HG03135 (cell line): ENCODE results near the gene STAT6.
A peak's percentile ranks its signal among the peaks of the same experiment; 100 is the strongest.
"Not testable (repeated sequence)": the region's sequence is repeated elsewhere in the genome, so short reads cannot be mapped to it uniquely, and the experiment has no call there.

Experiments
- ATAC-seq: cut with Tn5 transposase; IDR thresholded peaks from one replicate; pipeline ENCODE4 v1.9.1; 2021; ENCODE audit warnings: mild to moderate bottlenecking, moderate library complexity; ENCODE audit not compliant: unreplicated experiment

STAT6 gene

DNA sequence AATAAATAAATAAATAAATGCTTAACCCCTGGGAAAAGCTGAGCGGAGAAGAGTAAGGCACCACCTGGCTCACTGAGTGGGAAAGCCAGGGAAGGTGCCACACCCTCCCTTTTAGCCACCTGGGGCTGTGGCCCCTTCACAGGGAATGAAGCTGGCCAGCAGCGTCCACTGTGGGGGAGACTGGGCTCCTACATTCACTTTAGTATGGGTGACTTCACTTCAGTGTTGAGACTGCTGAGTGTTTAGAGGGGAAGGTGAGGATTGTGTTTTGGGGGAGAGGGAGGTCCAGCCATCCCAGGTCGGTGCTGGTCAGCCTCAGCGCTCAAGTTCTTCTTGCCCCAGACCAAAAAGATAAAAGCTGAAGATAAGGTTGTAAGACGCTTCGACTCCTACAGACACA lies 20.7 kb downstream of the STAT6 start:
- no peak for ATAC-seq

DNA sequence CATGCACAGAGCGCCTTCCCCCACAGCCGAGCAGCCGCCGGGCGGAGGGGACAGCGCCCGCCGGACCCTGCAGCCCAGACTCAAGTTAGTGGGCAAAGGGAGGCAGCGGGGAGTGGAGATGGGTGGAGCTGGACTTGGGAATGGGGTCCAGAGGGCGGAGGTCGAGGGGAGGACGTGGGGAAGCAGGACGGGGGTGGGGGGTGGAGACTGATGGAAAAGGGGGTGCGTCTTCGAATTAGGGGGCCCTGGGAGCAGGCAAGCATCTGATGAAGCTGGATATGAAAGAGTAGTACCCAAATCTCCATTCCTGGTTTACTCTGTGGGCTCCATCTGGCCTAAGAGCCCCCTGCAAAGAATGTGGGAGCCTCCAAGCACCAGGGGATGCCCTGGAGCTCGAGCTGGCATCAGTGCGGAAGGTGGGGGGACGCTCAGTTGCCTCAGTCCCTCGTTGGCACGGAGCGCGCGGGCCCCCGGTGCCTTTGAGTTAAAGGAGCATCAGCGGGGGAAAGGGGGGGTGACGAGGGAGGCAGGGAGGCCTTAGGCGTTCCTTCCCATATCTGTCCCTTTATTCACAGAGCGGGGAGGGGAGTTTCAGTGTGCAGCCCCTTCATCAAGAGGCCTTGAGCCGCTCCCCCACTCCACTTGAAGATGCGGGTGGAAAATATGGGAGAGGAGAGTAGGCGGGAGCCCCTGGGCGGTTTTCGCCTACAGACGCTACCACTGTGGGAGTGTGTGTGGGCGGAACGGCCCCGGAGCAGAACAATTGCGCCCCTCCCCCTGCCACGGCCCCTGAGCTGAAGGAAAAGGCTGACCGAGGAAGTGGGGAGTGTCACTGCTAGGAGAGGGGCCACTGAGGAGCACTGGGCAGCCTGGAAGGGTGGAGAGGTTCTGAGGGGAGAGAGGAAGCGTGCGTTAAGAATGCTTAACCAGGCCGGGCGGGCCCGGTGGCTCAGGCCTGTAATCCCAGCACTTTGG lies 21.6 kb downstream of the STAT6 start:
- ATAC-seq: no peak

- ATAC-seq: peak; percentile 44
Measured at GRCh38 chr12:57088354-57089270, 22.6 kb downstream of the STAT6 start, which contains the start of gene NAB2. Gene NAB2 (plus strand): TSS chr12:57089114. CDS start chr12:57089272, 158 bp downstream.

GRCh38 chr12:57087691-57088353 lies 23.3 kb downstream of the STAT6 start:
- ATAC-seq: peak; percentile 37

GRCh38 chr12:57087010-57087690 lies 24.0 kb downstream of the STAT6 start:
- peak; percentile 29 for ATAC-seq

- no peak for ATAC-seq
Measured at GRCh38 chr12:57086493-57087009, 24.6 kb downstream of the STAT6 start.

- no peak for ATAC-seq
Measured at GRCh38 chr12:57085999-57086492, 25.1 kb downstream of the STAT6 start.

- no peak for ATAC-seq
Measured at GRCh38 chr12:57080855-57081254, 30.3 kb downstream of the STAT6 start.

DNA sequence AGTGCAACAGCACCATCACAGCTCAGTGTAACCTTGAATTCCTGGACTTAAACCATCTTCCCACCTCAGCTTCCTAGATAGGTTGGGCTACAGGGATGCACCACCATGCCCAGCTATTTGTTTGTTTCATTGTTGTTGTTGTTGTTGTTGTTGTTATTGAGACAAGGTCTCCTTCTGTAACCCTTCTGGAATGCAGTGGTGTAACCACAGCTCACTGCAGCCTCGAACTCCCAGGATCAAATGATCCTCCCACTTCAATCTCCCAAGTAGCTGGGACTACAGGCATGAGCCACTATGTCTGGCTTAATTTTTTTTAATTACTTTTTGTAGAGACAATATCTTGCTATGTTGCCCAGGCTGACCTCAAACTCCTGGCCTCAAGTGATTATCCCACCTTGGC lies 31.3 kb downstream of the STAT6 start:
- ATAC-seq: no peak

DNA sequence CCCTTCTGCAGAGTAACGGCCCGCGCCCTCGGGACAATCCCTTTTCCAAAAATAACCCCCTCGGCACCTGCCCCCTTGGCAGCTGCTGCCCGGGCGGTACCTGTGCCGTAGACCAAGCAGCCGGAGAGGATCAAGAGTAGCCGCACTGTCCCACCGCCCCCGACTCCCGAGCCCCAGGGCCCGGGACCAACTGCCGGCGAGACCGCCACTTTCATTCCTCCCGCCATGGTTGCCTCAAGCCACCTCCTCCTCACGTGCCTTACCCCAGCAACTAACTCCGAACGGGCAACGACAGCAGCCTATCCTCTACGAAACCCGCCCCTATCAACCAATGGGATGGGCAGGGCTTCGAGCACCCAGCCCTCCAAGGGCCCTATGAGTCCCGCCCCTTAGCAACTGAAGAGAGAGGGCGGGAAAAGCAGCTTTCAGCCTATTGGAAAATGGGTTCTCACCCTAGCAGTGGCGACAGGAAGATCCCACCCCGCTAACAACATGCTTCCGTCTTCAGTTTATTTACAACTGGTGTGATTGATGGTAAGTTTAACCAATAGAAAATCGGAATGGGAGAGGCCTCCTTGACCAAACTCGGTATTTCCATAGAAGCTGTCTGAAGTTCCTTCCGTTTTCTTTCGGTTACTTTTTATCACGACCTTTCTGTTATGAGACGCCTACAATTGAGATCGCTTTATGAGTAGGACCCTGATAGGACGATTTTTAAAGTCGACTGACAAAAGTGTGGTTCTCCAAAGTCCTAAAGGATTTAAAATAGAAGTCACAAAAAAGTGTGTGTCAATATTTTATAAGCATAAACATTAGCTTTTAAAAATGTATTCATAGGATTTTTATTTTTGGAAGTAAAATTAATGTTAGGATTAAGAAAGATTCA lies 32.4 kb downstream of the STAT6 start, which contains the start of gene NEMP1:
Gene NEMP1, minus strand, starts transcription at position 273 of the 886 bp plus-strand sequence. Its CDS starts 46 bp downstream, at position 227.
- peak; percentile 96 for ATAC-seq

- not testable (repeated sequence) for ATAC-seq
Measured at GRCh38 chr12:57073566-57074450, 37.4 kb downstream of the STAT6 start.

- no peak for ATAC-seq
Measured at GRCh38 chr12:57072661-57073060, 38.5 kb downstream of the STAT6 start.

DNA sequence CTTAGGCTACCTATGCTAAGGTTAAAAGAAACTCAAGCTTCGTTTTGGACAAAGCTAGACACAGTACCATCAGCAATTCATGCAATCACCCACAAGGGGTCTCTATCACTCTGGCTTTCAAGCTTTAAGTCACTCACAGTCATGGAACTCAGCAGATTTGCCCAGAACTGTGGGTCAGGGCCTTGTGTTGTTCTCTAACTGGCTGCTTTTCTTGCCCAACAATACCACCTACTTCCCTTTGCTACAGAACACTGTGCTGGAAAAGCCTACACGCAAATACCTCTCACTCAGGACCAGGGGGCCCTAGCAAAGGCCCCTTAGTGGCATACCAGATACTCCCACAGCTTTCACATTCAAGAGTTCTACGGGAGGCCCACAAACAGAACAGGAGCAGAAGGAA lies 41.6 kb downstream of the STAT6 start:
- peak; percentile 74 for ATAC-seq

GRCh38 chr12:57066245-57066644 lies 44.9 kb downstream of the STAT6 start:
- ATAC-seq: no peak

DNA sequence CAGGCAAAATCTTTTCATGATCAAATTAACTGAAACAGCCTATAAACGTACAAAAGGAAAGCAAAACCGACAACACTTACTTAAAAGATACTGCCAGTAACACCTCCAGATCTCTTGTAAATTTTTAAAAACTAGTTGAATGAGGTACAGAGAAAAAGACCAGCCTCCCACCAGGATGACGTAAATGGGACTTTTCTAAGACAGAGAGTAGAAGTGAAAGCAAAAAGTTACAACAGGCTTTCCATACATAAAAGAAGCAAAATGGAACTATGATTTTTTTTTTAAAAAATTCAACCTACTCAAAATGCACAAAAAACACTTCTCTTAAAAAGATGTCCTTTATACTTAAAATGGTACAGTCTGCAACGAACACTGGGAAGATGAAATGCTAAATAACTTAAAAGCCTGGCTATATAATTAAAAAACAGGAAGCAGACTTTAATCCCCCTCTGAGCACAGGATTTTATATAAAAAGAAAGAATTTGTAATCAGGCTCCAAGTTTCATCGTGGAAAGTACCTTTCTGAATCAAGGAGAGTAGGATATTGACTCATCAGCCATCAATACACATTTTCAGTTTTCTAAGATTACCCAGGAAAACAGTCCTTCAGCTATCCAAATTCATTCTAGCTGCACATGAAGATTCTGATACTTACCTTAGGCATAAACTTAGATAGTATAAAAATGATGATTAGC lies 47.0 kb downstream of the STAT6 start:
- ATAC-seq: peak; percentile 62

DNA sequence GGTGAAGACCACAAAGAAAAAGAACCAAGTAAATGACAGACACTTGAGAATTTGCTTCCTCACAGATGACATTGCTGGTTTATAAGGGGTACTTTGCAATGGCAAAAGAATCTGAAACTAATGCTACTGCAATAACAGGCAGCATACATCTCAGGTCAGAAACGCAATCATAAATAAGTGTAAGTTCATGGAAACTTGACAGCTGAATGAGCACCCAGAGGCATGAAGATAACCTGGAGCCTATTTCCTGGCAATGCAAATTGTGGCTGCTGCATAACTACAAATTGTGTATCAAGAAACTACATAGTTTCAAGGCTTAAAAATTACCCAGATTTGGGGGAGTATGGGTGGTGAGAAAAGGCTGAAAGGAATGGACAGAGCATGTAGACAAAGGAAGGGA lies 52.7 kb downstream of the STAT6 start:
- ATAC-seq: no peak

DNA sequence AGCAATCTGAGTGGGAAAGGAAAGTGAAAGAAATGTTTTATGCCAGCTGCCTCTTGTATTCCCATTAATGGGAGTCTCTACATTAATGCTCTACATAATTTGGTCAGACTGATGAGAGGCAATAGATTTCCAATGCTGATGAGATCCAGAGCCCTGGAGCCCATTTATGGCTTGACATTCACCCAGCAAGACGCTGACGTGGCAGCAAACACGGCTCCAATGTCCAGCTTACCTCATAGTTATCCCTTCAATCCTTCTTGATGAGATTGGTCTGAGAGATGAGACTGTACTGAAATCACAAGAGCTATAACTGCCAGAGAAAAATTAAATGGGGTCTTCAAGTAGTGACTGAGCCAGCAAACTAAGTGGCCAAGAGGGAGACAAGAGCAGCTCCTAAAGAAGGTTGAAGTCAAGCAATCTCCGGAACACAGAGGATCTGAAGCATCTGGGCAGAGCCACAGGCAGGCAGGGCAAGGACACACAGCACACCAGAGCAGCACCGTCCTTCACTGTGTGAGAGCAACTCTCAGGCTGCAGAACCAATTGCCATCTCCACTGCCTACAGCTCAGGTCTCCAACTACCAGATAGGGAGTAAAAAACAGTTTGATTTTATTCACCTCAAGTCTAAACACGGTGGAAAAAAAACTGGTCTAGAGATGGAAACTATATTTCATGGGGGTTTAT lies 54.0 kb downstream of the STAT6 start:
- ATAC-seq: no peak
